Fibroblast of the aortic adventitia (primary cell): ENCODE measurements around the gene CAMKK2. TPM values are rescaled to one million over a fixed set of nuclear protein-coding genes. Genes with fewer than 3 reads are reported as not detected.
"Not testable (repeated sequence)": the region's sequence is repeated elsewhere in the genome, so short reads cannot be mapped to it uniquely, and the experiment has no call there.

Experiments used
- DNase-seq: peaks from one replicate; pipeline ENCODE4 v3.0.0-alpha.2; 2010; ENCODE audit warnings: low read depth
- H3K4me3 ChIP-seq: 2 replicates; pipeline ENCODE4 v1.5.1; 2011; ENCODE audit warnings: low read depth, mild to moderate bottlenecking, control low read depth, low read length, moderate library complexity
- CTCF ChIP-seq: IDR thresholded peaks from 2 replicates; pipeline ENCODE4 v1.5.1; 2011; ENCODE audit warnings: mild to moderate bottlenecking, low read length, control low read depth, inconsistent platforms; ENCODE audit not compliant: insufficient read depth
- total RNA-seq: library from RNA; depleted of rRNA; stranded (reverse); fragments of >200 nt; gene quantifications from 2 replicates; pipeline ENCODE4 v1.2.3, GENCODE V29; 2012; ENCODE audit warnings: low replicate concordance

CAMKK2 gene
- total RNA-seq, 1 donor, result 23.8 TPM

- H3K4me3 ChIP-seq, result no peak overlapping the region
- TF ChIP-seq CTCF, result no peak
- DNase-seq, result no peak
Observed at GRCh38 chr12:121205491-121205890, 91.0 kb downstream of the CAMKK2 start.

GRCh38 chr12:121203482-121203881, 93.0 kb downstream of the CAMKK2 start:
- TF ChIP-seq CTCF, result no peak
- H3K4me3 ChIP-seq, result no peak overlapping the region
- no peak for DNase-seq

GRCh38 chr12:121202407-121203355, 93.8 kb downstream of the CAMKK2 start:
- no peak overlapping the region for H3K4me3 ChIP-seq
- TF ChIP-seq CTCF, result no peak
- no peak for DNase-seq

GRCh38 chr12:121201140-121201539, 95.4 kb downstream of the CAMKK2 start:
- not testable (repeated sequence) for DNase-seq

GRCh38 chr12:121198949-121199348, 97.6 kb downstream of the CAMKK2 start:
- DNase-seq, result no peak
- H3K4me3 ChIP-seq, result no peak overlapping the region
- TF ChIP-seq CTCF, result no peak

More at GRCh38 chr12:121201140-121201539, 95.4 kb downstream of the CAMKK2 start:
- H3K4me3 ChIP-seq, result not testable (repeated sequence)

- DNase-seq, result no peak
- no peak for TF ChIP-seq CTCF
- no peak overlapping the region for H3K4me3 ChIP-seq
Observed at GRCh38 chr12:121196902-121197301, 99.6 kb downstream of the CAMKK2 start.

GRCh38 chr12:121191151-121191550, 105.4 kb downstream of the CAMKK2 start:
- TF ChIP-seq CTCF, result no peak
- no peak overlapping the region for H3K4me3 ChIP-seq
- DNase-seq, result no peak
